Coronary artery (tissue), 2 donors: ENCODE measurements around the gene NEK11.

Experiments used
- DNase-seq: peaks from one replicate; pipeline ENCODE4 v3.0.0-alpha.2; 2017; ENCODE audit warnings: low spot score
- H3K27ac ChIP-seq, 2 donors: fragments of 200-600 bp; sonication (generic); one replicate each; pipeline ENCODE4 v1.5.1; 2016 to 2019
- H3K4me3 ChIP-seq: fragments of 200-600 bp; sonication (generic); 2 replicates; pipeline ENCODE4 v1.5.1; 2016; ENCODE audit warnings: mild to moderate bottlenecking, moderate library complexity
- TF ChIP-seq, protein P1 (sequence below): fragments of 200-600 bp; sonication (generic); IDR thresholded peaks from one replicate; pipeline ENCODE4 v1.5.1; 2019; ENCODE audit warnings: antibody characterized with exemption

NEK11 gene

DNA sequence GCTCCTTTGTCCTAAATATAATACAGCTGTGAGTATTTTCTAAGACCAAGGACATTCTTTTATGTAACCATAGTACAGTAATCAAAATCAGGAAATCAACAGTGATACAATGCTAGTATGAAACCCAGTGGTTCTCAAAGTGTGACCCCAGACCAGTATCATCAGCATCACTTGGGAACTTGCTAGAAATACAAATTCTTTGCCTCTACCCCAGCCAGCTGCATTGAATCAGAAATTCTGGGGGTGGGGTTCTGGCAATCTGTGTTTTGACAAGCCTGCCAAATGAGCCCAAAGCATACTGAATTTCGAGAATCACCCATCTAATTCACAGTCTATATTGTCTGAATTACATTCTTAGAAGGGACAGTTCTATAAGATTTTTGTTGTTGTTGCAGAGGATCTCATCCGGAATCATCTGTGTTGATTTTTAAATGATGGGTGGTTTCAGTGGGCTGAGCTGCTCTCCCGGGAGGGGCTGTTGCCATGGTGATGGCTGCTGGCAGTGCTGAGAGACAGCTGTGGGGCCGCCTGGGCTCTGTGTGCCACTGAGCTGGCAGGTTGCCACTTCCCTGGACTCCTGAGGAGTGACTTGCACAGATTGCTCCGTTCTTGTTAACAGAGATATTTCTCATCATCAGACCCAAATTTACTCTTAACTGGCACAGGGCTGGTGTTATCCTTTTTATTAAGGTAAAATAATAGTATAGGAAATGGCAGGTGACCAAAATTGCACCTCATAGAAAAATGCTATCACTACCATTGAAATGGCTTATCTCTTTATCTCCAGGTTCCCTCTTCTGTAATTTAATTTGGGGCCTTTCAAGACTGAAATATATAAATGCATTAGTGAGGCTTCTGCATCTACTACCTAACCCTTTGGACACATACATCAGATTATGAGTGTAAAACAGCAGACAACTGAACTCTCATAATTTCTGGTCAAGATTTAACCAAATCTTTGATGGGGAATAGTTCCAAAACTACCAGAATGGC, 56.5 kb downstream of the NEK11 start:
- Histone ChIP-seq H3K4me3 (no peak overlapping the region), H3K27ac (no peak overlapping the region)
- TF ChIP-seq, protein P1, sequence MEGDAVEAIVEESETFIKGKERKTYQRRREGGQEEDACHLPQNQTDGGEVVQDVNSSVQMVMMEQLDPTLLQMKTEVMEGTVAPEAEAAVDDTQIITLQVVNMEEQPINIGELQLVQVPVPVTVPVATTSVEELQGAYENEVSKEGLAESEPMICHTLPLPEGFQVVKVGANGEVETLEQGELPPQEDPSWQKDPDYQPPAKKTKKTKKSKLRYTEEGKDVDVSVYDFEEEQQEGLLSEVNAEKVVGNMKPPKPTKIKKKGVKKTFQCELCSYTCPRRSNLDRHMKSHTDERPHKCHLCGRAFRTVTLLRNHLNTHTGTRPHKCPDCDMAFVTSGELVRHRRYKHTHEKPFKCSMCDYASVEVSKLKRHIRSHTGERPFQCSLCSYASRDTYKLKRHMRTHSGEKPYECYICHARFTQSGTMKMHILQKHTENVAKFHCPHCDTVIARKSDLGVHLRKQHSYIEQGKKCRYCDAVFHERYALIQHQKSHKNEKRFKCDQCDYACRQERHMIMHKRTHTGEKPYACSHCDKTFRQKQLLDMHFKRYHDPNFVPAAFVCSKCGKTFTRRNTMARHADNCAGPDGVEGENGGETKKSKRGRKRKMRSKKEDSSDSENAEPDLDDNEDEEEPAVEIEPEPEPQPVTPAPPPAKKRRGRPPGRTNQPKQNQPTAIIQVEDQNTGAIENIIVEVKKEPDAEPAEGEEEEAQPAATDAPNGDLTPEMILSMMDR, result no peak
- no peak for DNase-seq

DNA sequence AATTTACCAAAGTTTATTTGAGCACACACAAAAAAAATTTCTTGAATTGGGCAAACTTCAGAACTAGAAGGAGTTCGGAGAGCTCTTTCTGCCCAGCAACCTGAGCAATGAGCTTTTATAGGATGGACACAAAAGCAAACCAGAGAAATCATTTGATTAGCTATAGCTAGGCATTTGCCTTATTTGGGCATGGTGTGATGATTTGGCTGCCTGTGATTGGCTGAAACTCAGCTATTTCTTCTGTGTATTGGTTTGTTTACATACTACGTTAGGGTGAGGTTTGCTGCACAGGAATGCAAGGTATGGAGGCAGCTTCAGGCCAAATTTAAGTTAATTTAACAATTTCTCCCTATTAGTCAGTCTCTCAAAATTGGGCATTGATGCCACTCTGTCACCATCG, 65.1 kb downstream of the NEK11 start:
- TF ChIP-seq, protein P1, result no peak
- no peak overlapping the region for H3K4me3 ChIP-seq
- no peak overlapping the region for H3K27ac ChIP-seq
- DNase-seq, result no peak

DNA sequence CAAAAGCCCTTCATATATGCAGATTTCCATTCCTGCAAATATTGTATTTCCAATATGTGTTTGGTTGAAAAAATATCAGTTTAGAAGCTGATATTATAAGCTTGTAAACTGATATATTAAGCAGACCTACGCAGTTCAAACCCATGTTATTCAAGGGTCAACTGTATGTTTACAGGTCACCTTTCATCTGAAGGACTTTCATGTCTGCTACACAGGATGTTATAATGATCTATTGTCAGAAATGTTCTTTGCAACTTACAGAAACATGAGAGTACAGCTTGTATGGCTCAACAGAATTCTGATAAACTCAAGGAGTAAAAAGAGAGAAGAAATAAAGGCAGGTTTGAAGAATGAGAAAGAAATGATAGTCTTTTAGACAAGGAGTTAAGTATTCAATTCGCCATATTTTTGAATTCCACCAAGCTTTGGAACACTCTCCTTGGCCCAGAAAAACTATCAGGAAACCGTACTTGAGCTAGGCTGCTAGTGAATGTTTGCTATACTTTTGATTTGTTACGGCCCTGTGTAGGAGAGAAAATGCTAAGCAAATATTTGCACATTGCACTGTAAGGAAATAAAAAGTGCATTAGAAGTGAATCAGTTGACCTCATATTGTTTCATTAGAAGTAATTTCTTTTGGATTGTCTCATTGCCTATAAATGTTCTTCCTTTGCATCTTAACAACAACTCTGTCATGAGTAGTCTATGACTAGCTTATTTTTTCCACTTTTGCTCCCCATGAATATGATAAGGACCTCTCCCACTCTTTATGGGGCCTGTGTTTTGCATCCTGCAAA, 81.2 kb downstream of the NEK11 start:
- no peak overlapping the region for H3K4me3 ChIP-seq
- TF ChIP-seq, protein P1, result no peak
- no peak overlapping the region for H3K27ac ChIP-seq
- DNase-seq, result no peak

DNA sequence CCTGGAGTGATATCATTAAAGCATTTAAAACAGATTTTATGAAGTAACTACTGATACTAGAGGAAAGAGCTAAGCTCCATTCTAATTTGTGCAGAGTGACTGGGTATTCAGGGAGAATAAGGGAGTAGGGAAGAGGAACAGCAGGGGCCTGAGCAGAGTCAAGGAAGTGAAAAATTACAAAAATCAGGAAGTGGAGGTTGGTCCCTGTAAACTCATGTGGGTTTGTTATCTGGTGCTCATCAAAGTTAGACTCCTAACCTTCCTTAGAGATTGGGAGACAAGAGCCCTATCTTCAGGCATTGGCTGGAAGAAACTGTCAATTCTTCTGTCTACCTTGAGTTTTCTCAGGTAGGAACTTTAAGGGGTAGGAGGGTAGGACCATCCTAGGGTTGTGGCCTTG, 82.5 kb downstream of the NEK11 start:
- Histone ChIP-seq H3K4me3 (no peak overlapping the region), H3K27ac (no peak overlapping the region)
- DNase-seq, result no peak
- TF ChIP-seq, protein P1, result no peak

DNA sequence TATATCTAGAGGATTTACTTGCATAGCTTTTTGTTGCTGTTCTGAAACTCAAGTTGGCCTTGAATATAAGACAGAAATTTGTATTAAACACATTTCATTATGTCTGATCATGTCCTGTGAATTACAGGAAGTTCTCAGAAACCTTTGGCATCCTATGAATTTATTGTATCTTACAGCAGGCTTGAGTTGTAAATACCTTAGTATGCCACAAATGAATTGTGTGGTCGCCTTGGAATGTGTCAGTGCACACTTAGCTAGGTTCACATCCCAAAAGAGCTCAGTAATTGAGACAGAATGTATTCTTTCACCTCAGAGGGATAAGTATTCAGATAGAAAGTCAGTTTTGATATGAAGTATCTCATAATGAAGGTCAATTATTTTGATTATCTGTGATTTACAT, 83.4 kb downstream of the NEK11 start:
- H3K27ac ChIP-seq, result no peak overlapping the region
- no peak overlapping the region for H3K4me3 ChIP-seq
- TF ChIP-seq, protein P1, result no peak
- DNase-seq, result no peak

- no peak for DNase-seq
- TF ChIP-seq, protein P1, result no peak
- Histone ChIP-seq H3K27ac (no peak overlapping the region), H3K4me3 (no peak overlapping the region)
Observed at GRCh38 chr3:131114256-131114655, 87.6 kb downstream of the NEK11 start.
